Colonic mucosa (tissue), 4 donors: ENCODE measurements around the gene CPXM2. TPM values are rescaled to one million over a fixed set of nuclear protein-coding genes. Genes with fewer than 3 reads are reported as not detected.

Source experiments
- DNase-seq: peaks from one replicate; pipeline ENCODE4 v3.0.0-alpha.2; 2020
- H3K27ac ChIP-seq: fragments of 200-600 bp; one replicate; pipeline ENCODE4 v1.8.0; 2021
- H3K27me3 ChIP-seq: fragments of 200-600 bp; one replicate; pipeline ENCODE4 v1.8.0; 2021
- H3K36me3 ChIP-seq: fragments of 200-600 bp; one replicate; pipeline ENCODE4 v1.8.0; 2021
- H3K4me1 ChIP-seq: fragments of 200-600 bp; one replicate; pipeline ENCODE4 v1.8.0; 2021; ENCODE audit warnings: mild to moderate bottlenecking
- H3K4me3 ChIP-seq: fragments of 200-600 bp; one replicate; pipeline ENCODE4 v1.8.0; 2021
- H3K9ac ChIP-seq, 2 donors: one replicate each; pipeline ENCODE4 v1.7.0; 2013; ENCODE audit warnings: control low read depth in 2 of 2, low read depth in 2 of 2, low read length in 2 of 2
- H3K9me3 ChIP-seq: fragments of 200-600 bp; one replicate; pipeline ENCODE4 v1.8.0; 2021
- intact Hi-C: fragments of 100-400 bp; cut with DNase I; formaldehyde crosslinking; loops from one replicate; pipeline ENCODE4 v1.14.1; 2022
- total RNA-seq, 2 donors: library from RNA; stranded (reverse); fragmentation: NEBNext Ultra II Directional in 1 of 2; extraction: Animal tissue kit (Norgen Biotek cat#: 25700) in 1 of 2; gene quantifications; one replicate each; pipeline ENCODE4 v1.2.1, GENCODE V29; 2021
- TF ChIP-seq, protein P1 (sequence below): fragments of 200-600 bp; IDR thresholded peaks from one replicate; pipeline ENCODE4 v1.8.0; 2022; ENCODE audit warnings: antibody characterized with exemption, mild to moderate bottlenecking
- donor health status: healthy.
- donor health status: DM: no; HTN: no; CAD: no.
- donor health status: DM: no; HTN: no; CAD: no.

CPXM2 gene
- total RNA-seq, 2 donors from 2014 or later: 5.8 to 12.9 TPM

- TF ChIP-seq, protein P1, sequence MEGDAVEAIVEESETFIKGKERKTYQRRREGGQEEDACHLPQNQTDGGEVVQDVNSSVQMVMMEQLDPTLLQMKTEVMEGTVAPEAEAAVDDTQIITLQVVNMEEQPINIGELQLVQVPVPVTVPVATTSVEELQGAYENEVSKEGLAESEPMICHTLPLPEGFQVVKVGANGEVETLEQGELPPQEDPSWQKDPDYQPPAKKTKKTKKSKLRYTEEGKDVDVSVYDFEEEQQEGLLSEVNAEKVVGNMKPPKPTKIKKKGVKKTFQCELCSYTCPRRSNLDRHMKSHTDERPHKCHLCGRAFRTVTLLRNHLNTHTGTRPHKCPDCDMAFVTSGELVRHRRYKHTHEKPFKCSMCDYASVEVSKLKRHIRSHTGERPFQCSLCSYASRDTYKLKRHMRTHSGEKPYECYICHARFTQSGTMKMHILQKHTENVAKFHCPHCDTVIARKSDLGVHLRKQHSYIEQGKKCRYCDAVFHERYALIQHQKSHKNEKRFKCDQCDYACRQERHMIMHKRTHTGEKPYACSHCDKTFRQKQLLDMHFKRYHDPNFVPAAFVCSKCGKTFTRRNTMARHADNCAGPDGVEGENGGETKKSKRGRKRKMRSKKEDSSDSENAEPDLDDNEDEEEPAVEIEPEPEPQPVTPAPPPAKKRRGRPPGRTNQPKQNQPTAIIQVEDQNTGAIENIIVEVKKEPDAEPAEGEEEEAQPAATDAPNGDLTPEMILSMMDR: no peak
- H3K27ac ChIP-seq: no peak overlapping the region
- no peak overlapping the region for H3K4me3 ChIP-seq
- H3K9ac ChIP-seq: no peak overlapping the region
- no peaks in the 10 kb centered on the region for H3K36me3 ChIP-seq
- intact Hi-C loops: no loop called here
- DNase-seq: no peak
- no peaks in the 10 kb centered on the region for H3K9me3 ChIP-seq
- H3K4me1 ChIP-seq: no peaks in the 10 kb centered on the region
- no peaks in the 10 kb centered on the region for H3K27me3 ChIP-seq
Measured at GRCh38 chr10:123729523-123729922, 162.1 kb downstream of the CPXM2 start.

DNA sequence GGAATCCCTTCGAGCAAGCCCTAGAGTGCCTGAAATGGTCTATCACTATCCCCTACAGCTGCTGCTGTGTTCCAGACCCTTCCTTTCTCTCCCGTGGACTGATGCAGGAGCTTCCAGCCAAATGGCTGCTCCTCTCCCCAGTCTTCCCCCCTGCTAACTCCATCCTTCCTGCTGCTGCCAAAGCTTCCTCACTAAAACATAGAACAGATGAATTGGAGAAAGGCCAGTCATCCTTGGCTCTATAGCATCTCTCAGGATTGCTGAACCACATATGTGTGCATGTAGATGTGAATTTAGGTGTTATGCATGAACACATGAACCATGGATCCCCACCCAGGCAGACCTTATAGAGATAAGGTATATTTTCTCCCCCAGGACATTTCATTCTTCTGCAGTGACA lies 164.8 kb downstream of the CPXM2 start:
- H3K4me1 ChIP-seq: no peaks in the 10 kb centered on the region

DNA sequence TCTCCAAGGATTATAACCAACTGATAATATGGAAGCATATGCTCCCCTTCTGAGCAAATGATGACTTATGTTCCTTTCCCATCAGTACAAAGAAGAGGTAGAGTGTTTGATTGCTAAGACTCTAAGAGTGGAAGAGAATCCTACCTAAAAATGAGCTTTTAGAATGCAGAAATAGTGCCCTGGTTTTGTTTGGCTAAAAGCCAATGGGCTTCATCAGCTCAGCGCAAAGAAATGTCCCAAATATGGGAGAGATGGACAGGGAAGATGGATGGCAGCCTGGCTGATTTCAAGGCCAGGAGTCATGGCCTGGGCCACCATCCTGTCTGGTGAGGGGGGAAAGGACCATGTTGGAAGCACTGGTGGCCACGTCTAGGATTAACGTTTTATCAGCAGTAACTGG lies 165.2 kb downstream of the CPXM2 start:
- DNase-seq: no peak
- TF ChIP-seq, protein P1: no peak
- intact Hi-C loops: no loop called here

More for the DNA sequence above, 164.8 kb downstream of the CPXM2 start:
- H3K27ac ChIP-seq: no peak overlapping the region
- TF ChIP-seq, protein P1: no peak
- H3K36me3 ChIP-seq: no peaks in the 10 kb centered on the region
- no peak overlapping the region for H3K4me3 ChIP-seq
- H3K27me3 ChIP-seq: no peaks in the 10 kb centered on the region
- H3K9me3 ChIP-seq: no peaks in the 10 kb centered on the region
- DNase-seq: no peak
- no peak overlapping the region for H3K9ac ChIP-seq
- intact Hi-C loops: no loop called here

GRCh38 chr10:123724747-123725146 lies 166.9 kb downstream of the CPXM2 start:
- no peak overlapping the region for H3K4me3 ChIP-seq
- TF ChIP-seq, protein P1: no peak
- no peak overlapping the region for H3K27ac ChIP-seq
- intact Hi-C loops: no loop called here
- H3K4me1 ChIP-seq: no peaks in the 10 kb centered on the region
- no peaks in the 10 kb centered on the region for H3K36me3 ChIP-seq
- no peak overlapping the region for H3K9ac ChIP-seq
- H3K9me3 ChIP-seq: no peaks in the 10 kb centered on the region
- no peak for DNase-seq
- no peaks in the 10 kb centered on the region for H3K27me3 ChIP-seq

More for the DNA sequence above, 165.2 kb downstream of the CPXM2 start:
- Histone ChIP-seq H3K27ac (no peak overlapping the region), H3K4me1 (no peaks in the 10 kb centered on the region), H3K4me3 (no peak overlapping the region), H3K36me3 (no peaks in the 10 kb centered on the region), H3K9ac (no peak overlapping the region), H3K27me3 (no peaks in the 10 kb centered on the region), H3K9me3 (no peaks in the 10 kb centered on the region)

DNA sequence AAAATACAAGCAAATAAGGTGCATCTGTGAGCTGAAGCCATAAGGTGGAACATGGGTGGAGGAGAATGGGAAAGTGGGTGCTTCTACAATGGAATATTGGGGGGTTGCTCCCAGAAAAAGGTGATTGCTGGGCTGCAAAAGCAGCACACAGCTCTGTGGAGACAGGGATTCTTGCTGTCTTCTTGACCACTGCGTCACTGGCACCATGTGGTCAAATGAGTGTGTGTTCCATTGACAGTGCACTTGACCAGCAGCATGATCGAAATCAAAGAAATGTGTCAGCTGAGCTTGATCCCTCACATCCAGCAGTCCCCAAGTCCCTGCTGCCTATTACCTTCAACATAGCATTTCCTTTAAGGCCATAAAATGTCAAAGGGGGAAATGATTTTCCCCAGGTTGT lies 169.3 kb downstream of the CPXM2 start:
- Histone ChIP-seq H3K4me1 (no peaks in the 10 kb centered on the region), H3K9me3 (no peaks in the 10 kb centered on the region), H3K4me3 (no peak overlapping the region), H3K9ac (no peak overlapping the region), H3K36me3 (no peaks in the 10 kb centered on the region), H3K27me3 (no peaks in the 10 kb centered on the region), H3K27ac (no peak overlapping the region)
- no peak for DNase-seq
- intact Hi-C loops: no loop called here
- TF ChIP-seq, protein P1: no peak
